Skin epidermis (tissue), 12 donors: ENCODE measurements around the gene LDLRAD4.
A peak's percentile ranks its signal among the peaks of the same experiment; 100 is the strongest.

Source experiments
- H3K27ac ChIP-seq, 21 experiments: fragments of 200-600 bp; sonication (generic) in 11 of 21; one replicate each; pipeline ENCODE4 v1.5.0; 2020; ENCODE audit warnings: mild to moderate bottlenecking in 3 of 21, inconsistent platforms in 2 of 21, moderate library complexity in 2 of 21
- H3K4me3 ChIP-seq, 7 experiments: fragments of 200-600 bp; sonication (generic) in 2 of 7; one replicate each; pipeline ENCODE4 v1.5.0; 2020; ENCODE audit warnings: inconsistent platforms in 2 of 7, mild to moderate bottlenecking in 2 of 7, moderate library complexity in 1 of 7

Gene LDLRAD4

DNA sequence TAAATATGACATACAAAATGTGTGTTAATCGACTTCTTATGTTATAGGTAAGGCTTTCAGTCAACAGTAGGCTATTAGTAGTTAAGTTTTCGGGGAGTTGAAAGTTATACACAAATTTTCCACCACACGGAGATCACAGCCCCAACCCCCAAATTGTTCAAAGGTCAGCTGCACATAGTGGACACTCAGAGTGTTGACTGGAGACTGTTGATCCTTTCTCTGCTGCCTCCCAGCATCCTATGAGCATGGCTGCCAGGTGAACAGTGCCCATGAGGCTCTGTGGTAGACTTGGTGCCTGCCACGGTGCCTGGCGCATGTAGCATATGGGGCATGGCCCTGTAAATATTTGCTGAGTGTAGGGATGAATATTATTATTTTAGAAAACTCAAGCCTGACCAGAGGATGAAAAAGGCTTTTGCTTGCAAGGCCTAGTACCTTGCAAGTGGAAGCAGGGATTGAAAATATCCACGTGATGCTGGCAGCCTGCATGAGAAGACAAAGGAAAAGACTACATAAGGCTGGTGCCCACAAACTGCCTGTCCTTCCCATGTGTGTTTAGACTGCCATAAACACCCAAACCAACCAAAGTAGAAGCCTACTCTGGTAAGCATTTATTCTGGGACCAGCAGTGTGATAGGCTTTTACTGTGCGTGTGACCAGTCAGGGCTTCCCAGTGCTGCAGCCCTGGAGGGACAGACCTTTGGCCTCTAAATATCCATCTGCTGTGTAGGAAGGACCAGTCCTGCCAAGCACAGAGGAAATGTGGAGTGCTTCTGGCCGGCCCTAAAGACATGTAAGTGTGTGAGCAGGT lies 226.1 kb downstream of the LDLRAD4 start:
- Histone ChIP-seq H3K27ac (no peak overlapping the region), H3K4me3 (no peak overlapping the region)

DNA sequence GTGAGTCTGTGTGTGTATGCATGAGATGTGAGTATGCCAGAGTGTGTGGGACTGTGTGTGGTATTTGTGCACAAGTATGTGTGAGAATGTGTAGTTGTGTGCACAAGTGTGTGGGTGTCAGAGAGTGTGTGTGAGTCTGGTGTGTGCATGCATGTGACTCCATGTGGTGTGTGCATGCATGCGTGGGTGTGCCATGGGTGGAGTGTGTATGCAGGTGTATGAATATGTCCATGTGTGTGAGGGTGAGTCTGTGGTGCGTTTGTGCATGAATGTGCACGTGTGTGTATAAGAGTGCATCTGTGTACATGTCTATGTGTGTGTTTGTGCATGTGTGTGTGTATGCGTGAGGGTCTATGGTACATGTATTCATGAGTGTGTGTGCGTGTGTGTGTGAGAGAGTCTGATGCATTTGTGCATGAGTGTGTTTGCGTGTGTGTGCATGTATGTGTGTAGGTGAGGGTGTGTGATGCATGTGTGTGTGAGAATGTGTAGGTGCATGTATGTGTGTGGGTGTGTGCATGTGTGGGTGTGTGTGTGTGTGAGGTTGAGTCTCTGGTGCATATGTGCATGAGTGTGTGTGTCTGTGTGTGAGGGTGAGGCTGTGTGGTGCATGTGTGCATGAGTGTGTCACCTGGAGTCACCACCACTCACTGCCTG lies 226.8 kb downstream of the LDLRAD4 start:
- no peak overlapping the region for H3K27ac ChIP-seq
- no peak overlapping the region for H3K4me3 ChIP-seq

DNA sequence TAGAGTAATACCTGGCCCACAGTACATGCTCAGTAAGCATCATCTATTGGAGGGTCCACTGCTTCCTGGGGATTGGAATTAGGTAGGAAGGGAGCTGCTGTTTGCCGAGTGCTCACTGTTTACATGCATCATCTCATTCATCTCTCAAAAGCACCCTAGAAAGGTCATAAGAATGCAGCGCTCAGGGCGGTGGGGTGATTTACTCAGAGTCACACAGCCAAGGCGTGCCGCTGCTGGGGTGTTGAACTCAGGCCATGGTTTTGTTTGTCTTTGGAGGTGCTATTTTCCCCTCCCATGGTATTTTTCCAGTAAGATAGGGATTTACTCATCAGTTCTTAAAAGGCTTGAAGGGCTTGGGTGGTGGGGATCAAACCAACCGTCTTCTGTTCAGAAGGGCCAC lies 227.5 kb downstream of the LDLRAD4 start:
- Histone ChIP-seq H3K4me3 (no peak overlapping the region), H3K27ac (no peak overlapping the region)

DNA sequence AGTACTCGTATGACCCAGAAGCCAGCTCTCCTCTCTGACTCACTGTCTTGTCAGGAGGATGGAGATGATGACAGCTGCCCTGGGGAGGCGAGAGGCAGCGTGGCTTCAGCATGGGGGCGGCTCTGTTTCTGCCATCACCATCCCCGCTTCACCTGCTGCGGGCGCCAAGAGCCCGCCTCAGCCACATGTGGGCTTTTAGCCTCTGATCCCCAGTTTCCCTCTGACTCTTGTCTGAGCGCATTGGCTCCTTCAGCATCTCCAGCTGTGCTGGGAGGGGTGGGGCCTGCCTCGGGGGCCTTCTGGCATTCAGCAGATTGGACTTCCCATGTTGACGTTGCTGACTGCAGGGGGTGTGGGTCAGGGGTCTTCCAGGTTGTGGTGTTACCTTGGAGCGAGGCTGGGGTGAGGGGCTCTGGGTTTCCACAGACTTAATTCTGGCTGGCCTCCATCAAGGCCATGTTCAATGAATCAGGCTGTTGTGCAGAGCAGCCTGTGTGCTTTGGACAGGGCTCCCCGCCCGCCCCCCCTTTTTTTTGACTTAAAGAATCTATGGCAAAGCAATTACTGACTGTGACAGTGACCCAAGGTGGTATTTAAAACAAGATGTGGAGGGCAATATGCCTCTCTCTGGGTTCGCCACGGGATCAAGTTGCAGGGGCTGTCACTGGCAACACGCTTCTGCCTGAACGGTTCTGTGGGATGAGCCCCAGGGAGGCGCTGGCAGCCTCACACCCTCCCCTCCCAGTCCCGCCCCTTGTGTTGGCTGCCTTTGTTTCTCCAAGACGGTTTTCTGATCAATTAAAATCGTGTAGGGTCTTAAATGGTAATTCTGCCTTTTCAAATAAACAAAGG lies 228.3 kb downstream of the LDLRAD4 start:
- peak overlapping the region in 12 of 21 experiments; percentile 3 to 77 (median 51) for H3K27ac ChIP-seq
- H3K4me3 ChIP-seq, result peak overlapping the region in 1 of 7 experiments; percentile 1

DNA sequence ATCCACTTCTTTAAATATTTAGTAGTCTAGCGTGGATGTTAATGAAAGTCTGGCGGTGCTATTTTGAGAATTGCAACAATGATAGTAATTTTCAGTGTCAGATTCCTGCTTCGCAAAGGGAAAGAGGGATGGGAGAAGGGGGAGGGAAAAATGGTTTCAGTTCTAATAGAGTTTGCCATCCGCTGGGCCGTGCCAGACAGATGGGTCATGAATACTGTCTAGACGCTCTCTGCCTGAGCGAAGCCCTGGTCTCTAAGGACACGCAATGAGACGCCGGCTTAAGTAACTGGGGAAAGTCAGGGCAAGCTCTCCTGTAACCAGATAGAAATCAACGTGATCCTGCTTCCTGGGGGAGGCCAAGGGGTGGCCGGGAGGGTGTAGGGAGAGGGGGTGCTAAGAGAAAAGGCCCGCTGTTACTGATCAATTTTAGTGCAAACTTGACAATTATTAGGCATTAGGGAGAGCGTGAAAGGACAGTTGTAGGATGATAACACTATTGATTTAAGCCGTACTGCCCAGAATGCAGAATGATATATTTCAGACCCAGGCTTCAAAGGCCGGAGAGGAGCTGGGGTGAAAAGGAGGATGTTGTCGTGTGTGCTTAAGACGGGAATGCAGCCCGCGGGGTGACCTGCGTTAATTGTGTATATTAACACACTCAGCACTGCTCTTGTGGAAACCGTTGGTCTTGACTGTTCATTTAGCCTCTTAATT lies 229.2 kb downstream of the LDLRAD4 start:
- peak overlapping the region in 13 of 21 experiments; percentile 15 to 77 (median 61) for H3K27ac ChIP-seq
- H3K4me3 ChIP-seq, result peak overlapping the region in 1 of 7 experiments; percentile 1

DNA sequence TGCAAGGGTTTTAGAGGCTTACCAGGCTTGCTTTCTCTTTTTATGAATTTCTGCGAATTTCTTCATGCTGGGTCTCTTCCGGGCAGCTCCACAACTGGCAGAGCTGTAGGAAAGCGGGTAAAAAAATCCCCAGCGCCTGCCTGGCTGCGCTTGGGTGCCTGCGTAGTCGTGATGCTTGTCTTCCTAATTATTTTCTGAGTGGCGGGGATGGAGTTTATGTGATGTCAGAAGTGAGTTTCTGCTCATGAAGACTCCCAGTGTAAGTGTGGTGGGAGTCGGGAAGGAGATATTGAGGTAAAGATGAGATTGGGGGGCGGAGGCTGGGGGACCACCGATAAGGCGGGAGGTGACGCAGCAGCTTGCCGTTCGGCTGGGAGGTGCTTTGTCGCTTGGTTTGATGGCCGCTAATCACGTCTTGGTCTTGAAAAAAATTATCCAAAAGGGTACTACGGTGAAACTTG lies 229.8 kb downstream of the LDLRAD4 start:
- peak overlapping the region in 9 of 21 experiments; percentile 2 to 77 (median 62) for H3K27ac ChIP-seq
- no peak overlapping the region for H3K4me3 ChIP-seq

DNA sequence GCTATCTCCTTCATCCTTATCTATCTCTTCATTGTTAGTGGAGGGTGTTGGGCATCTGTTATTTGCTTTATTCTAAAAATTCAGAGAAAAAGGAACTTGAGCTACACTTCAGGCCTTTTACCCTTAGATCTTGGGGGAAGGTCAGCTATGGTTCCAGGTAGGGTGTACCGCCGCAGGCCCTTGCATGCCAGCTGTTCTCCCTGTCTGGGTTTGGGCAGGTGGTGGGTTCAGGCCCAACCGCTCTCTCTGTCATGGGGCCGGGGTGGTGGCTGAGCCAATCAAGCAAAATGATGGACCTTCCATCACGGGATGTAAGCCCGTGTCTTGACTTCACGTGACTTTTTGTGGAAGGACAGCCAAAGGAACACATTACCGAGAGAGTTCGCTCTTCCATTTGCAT lies 231.1 kb downstream of the LDLRAD4 start:
- Histone ChIP-seq H3K4me3 (no peak overlapping the region), H3K27ac (no peak overlapping the region)

DNA sequence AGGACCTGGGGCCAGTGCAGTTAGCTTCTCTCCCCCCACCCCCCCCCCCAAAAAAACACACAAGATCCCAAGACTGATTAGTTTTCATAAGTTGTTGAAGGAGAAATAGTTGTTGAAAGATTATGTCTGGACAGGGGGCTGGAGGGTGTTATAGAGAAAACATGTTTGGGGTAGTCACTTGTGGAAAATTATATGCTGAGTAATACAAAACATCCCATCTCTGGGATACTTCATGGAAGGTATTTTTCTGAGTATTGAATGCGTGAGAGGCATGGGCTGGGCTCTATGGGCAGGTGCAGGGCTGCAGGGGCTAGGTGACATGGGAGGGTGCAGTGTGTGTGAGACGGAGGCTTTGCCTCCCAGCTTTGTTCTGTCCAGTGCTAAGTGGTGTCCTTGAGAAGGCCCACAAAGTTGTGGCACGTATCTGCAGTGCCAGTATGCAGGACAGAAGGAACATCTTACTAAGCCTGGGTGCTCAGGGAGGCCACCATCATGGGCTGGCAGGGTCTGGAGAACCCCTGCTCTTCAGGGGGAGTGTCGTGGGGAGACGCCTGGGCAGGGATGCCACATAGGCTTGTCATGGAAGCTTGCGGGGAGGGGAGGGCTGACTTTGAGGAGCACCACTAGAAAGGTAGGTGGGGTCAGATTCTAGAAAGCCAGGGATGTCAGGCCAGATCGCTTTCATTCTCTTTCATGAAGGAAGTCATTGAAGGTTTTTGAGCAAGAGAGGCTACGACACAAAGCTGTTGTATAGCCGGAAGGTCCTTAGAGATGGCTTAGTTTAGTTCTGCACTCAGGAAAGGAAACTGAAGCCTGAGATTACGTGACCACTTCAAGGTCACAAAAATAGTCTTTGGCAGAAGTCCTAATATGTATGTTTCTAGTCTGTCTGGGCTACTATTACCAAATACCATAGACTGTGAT lies 232.0 kb downstream of the LDLRAD4 start:
- Histone ChIP-seq H3K27ac (no peak overlapping the region), H3K4me3 (no peak overlapping the region)

DNA sequence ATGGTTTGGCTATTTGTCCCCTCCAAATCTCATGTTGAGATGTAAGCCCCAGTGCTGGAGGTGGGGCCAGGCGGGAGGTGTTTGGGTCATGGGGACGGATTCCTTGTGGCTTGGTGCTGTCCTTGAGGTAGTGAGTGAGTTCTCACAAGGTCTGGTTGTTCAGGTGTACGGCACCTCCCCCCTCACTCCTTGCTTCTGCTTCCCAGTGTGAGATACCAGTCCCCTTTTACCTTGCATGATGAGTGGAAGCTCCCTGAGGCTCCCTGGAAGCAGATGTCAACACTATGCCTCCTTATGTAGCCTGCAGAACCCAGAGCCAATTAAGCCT lies 232.6 kb downstream of the LDLRAD4 start:
- H3K4me3 ChIP-seq, result no peak overlapping the region

DNA sequence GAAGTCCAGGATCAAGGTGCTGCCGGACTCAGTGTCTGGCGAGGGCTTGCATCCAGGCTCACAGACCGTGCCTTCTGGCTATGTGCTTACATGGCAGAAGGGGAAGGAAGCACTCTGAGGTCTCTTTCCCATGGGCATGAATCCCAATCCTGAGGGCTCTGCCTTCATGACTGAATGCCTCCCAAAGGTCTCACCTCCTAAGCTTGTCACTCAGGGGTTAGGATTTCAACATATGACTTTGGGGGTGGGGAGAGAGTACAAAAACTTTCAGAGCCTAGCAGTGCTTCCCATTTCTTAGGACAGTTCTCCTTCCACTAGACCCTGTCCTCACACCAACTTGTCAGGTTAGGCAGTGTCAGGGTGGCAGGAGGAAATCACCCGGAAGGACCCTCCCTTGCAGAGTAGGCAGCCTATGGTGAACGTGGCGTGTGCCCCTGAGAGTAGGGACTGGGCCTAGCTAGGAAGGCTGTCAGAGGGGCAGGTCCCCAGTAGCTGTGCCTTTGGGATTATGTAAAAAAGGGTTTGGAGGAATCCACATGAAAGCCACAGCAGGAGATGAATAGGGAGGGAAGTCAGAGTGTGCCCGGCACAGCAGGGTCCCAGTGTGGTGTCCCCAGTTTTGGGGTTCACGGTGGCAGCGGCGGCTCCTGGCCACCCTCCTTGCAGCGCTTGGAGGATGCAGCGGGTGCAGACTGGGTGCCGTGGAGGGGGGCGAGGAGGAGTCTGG lies 233.3 kb downstream of the LDLRAD4 start:
- no peak overlapping the region for H3K4me3 ChIP-seq

More for the DNA sequence above, 232.6 kb downstream of the LDLRAD4 start:
- peak overlapping the region in 3 of 21 experiments; percentile 7 to 70 (median 12) for H3K27ac ChIP-seq

DNA sequence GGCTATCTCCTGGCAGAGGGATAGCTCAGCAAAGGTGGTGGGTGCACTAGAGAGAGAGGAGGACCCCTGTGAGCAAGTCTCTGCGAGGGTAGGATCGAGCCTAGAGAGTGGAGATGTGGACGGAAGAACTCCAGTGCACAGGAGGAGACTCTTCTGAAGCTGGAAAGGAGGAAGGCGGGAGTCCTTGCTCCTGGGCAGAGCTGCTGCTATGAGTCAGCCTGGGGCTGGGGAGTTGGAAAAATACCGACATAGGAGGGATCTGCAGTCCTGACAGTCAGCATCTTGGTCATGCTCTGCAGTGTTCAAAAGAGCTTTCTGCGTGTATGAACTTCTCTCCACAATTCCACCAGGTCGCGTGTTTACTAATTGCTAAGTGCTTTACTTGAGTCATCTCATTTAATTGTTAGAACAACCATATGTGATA lies 233.8 kb downstream of the LDLRAD4 start:
- Histone ChIP-seq H3K4me3 (no peak overlapping the region), H3K27ac (peak overlapping the region in 12 of 21 experiments; percentile 3 to 82 (median 62))

More for the DNA sequence above, 233.3 kb downstream of the LDLRAD4 start:
- peak overlapping the region in 13 of 21 experiments; percentile 3 to 82 (median 59) for H3K27ac ChIP-seq

DNA sequence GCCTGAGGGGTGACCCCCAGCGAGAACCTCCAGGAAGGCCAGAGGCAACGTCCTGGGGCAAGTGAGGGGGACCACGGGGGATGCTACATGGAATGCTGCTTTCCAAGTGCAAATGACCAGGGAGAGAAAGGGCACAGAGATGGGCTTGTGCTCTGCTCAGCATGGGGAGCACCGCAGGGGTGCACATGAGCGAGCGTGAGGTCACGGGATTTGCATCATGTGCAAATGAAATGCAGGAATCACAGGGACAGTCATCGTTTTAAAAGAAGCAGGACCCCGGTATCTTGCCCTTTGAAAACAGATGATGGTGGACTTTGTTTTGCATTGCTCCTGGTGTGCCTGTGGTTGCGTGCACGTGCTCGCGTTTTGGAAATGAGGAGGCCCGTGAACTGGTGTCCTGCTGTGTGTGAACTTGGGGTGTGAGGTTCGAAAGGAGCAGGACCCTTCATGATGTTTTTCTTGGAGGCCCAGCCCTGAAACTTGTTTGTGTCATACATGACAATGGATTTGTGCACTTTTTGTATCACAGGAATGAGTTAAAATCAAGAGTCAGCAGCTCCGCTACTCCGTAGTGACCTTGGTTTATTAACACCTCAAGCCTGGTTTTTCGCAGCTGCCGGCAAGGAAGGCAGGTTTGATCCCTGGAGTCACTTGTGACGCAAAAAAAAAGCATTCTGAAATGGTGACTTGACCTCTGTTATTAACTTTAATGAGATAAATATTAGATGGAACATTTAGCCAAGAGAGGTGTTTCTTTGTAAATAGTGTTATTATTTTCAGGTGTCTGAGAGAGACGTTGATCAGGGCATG lies 234.5 kb downstream of the LDLRAD4 start:
- H3K27ac ChIP-seq, result peak overlapping the region in 4 of 21 experiments; percentile 50 to 82 (median 68)

DNA sequence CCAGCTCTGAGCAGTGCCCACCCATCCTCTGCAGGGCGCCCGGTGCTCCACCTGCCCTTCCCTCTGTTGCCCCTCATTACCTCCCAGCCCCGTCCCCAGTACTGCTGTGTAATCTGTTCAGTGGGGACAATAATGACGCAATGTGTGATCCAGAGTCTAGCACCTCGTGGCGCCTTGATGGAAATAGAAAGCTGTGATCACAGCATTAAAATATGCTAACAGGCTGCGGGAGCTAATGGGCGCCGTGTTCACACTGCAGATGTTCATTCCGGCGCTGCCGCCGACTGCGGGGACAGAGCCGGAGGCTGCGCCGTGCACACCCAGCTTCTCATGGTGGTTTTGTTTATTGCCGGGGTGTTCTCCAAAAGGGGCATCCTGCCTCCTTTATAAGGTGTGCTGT lies 235.2 kb downstream of the LDLRAD4 start:
- H3K27ac ChIP-seq, result peak overlapping the region in 1 of 21 experiments; percentile 33
- no peak overlapping the region for H3K4me3 ChIP-seq

More for the DNA sequence above, 234.5 kb downstream of the LDLRAD4 start:
- H3K4me3 ChIP-seq, result no peak overlapping the region

DNA sequence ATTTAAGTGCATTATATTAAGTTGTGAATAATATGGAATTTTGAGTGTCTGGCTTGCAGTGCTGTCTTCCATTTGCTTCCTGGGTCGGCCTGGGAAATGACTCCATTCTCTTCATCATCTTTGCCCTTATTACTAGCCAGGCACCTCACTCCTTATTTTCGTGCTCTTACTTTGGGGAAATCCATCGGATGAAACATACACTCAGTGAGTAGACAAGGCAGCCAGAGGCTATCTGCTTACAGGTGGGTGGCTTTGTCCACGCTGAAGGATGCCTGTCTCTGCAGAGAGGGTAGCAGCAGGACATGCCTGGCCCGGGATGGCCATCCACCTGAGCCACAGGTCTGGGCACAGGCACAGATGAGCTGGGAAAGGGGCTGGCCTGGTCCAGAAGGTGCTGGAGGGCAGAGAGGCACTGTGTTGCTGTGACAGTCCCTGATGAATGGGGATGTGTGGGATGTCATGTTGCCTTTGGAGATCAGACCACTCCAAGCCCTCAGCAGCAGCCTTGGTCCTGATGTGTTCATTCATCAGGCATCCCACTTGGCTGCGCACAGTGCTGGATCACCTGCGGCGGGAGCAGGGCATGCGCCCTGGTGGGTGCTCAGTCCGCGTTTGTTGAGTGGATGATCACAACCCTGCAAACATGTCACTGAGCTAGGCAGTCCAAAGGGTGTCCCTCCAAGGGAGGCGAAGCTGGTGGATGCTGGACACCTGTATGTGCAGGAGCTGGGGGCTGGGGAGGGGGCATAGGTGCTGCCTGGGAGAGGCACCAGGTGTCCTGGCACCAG lies 236.0 kb downstream of the LDLRAD4 start:
- Histone ChIP-seq H3K27ac (no peak overlapping the region), H3K4me3 (no peak overlapping the region)

DNA sequence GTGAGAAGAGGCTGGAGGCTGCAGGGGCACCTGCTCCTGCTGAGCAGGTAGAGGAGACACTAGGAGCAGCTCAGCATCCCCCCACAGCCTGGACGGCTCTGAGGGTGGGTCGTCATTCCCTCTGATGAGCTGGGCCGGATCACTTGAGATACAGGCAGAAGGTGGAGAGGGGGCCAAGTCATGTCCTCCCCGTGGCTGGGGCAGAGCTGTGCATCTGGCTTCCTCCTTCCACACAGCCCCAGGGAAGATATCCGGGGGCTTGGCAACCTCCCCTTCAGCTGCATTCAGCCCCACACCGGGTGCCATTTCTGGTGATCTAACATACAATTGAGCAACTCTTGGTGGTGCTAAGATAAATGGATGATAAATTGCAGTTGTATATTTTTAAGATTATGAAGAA lies 236.9 kb downstream of the LDLRAD4 start:
- no peak overlapping the region for H3K27ac ChIP-seq
- H3K4me3 ChIP-seq, result no peak overlapping the region

DNA sequence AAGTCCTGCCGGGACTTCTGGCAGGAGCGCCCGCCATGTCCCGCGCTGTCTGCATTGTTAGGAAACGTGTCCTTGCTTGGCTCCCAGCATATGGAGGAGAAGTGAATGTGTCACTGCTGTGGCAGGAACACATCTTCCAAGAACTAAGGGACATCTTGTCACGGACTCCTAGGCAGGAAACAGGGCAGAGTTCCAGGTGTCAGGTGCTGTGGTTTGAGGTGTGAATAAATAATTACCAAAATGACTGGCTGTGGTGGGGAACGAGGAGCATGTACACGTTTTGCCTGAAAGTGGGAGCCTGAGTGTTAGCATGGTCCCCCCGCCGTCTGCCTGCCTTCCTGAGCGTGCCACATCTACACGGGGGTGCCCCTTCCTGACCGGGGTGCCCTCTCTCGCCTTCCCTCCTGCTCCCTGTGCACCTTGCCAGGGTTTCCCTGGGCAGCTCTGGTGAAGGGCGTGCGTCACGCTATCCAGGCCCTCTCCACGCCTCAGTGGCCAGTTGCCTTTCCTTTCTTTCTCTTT lies 237.5 kb downstream of the LDLRAD4 start:
- Histone ChIP-seq H3K4me3 (no peak overlapping the region), H3K27ac (no peak overlapping the region)
